ENCODE results near the gene POLR3B.
"Not testable (repeated sequence)": the region's sequence is repeated elsewhere in the genome, so short reads cannot be mapped to it uniquely, and the experiment has no call there.

The POLR3B gene

DNA sequence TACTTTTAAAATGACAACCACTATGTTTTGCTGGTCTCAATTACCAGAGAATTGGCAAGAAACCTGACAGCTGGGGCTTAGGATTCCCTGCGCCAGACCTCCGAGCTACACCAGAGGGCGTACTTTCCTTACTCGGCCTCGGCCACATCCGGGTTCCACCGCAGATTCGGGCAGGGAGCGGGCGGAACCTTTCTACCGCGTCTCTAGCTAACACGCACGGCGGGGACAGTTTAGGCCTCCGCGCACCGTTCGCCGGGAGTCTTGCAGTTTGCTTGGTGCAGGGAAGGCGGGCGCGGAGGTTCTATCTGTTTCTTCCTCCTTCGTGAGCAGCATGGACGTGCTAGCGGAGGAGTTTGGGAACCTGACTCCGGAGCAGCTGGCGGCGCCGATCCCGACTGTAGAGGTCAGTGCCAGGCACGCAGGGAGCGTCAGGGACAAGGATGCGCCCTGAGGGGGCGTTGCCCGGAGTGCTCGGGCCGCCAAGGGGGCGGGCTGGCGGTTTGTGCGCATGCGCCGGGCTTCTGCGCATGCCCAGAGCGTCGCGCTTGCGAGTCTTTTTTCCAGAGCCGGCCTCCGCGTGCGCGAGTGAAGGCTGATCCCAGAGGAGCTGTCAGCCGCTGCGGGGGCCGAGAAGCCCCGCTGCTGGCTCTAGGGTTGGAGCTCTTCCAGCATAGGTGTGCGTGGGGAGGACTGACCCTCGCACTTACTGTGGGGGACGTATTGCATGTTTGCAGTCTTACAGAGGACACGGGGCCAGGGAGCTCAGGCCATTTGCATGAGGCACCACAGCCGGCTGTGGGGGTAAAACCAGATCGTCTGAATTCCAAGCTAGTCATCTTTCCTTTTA is at the start of gene POLR3B:
Gene POLR3B (plus strand): TSS at position 200 of the 847 bp plus-strand sequence. CDS start 132 bp downstream, at position 332.
- DNase-seq (ENCODE audit: low read depth) = peak; percentile 92

GRCh38 chr12:106308121-106308520 is 49.4 kb upstream of the POLR3B start:
- no peak for DNase-seq (ENCODE audit: low read depth)

- DNase-seq (ENCODE audit: low read depth) = no peak
These were observed 48.9 kb upstream of the POLR3B start for GRCh38 chr12:106308611-106309010.

DNA sequence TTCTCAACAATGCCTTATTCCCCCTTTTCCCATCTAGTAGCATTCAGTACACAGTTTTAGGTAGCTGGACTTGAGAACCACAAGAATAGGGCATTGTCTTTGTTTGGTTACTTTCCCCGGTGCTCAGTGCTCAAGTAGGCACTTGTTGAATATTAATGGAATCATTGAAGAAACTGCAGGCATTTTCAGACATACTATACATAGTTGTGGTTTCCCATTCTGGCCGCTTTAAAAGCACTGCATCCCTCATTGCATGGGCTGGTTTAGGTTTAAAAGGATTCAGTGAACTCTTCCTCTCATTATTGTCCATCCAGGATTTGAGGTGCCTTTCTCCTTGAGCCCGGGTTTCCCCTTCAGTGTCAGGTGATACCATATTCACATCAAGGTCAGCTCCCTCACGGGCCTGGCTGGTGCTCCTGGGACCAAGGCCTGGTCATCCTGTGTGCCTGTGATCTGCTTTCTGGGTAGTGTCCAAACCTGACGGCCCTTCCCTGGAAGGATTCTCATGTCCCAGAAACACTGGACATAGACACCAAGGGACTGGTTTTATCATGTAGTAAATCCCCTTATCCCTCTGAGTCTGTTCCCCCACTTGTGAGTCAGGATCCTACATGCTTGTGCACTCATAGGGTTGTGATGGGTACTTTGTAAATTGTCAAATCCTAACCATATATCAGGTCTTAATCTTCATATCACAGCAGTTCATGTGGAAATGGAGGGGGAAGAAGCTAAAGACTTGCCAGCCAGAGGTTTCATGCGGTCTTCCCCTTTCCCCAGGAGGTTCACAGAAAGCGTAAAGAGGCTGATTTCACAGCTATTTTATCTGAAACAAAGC is 47.7 kb upstream of the POLR3B start:
- no peak for DNase-seq (ENCODE audit: low read depth)

DNA sequence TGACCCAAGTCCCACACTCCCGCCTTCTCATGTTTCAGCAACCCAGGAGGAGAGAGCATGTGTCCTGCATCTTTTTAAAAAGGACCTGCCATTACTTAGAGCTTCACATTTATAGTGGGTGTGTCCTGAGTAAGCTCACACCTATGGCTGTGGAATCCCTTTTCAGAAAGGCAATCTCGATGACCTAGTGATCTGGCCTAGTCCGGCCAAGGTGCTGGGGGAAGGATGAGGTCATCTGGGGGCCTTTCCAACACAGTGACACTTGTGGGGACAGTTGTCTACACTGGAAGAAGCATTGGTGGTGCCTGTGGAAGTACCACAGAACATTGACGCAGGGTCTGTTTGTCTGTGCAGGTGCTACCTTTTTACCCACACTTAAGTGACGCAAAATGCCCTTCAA is 46.9 kb upstream of the POLR3B start:
- no peak for DNase-seq (ENCODE audit: low read depth)

GRCh38 chr12:106311139-106311538 is 46.4 kb upstream of the POLR3B start:
- no peak for DNase-seq (ENCODE audit: low read depth)

DNA sequence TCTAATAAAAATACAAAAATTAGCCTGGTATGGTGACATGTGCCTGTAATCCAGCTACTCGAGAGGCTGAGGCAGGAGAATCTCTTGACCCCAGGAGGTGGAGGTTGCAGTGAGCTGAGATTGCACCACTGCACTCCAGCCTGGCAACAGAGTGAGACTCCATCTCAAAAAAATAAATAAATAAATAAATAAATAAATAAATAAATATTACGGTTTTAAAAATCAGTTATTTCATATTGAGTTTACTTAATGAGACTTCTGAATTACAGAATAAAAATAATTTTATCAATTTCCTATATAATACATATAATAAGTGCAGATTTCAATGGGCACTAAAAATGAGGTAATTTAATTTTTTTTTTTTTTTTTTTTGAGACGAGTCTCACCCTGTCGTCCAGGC is 44.1 kb upstream of the POLR3B start:
- DNase-seq (ENCODE audit: low read depth) = not testable (repeated sequence)

- no peak for DNase-seq (ENCODE audit: low read depth)
These were observed 42.0 kb upstream of the POLR3B start for GRCh38 chr12:106315523-106315922.

GRCh38 chr12:106317406-106318082 is 40.0 kb upstream of the POLR3B start:
- DNase-seq (ENCODE audit: low read depth) = no peak

GRCh38 chr12:106321139-106321850 is 36.3 kb upstream of the POLR3B start:
- no peak for DNase-seq (ENCODE audit: low read depth)

- no peak for DNase-seq (ENCODE audit: low read depth)
These were observed 34.0 kb upstream of the POLR3B start for GRCh38 chr12:106323537-106323936.

- no peak for DNase-seq (ENCODE audit: low read depth)
These were observed 30.2 kb upstream of the POLR3B start for GRCh38 chr12:106327309-106327869.

DNA sequence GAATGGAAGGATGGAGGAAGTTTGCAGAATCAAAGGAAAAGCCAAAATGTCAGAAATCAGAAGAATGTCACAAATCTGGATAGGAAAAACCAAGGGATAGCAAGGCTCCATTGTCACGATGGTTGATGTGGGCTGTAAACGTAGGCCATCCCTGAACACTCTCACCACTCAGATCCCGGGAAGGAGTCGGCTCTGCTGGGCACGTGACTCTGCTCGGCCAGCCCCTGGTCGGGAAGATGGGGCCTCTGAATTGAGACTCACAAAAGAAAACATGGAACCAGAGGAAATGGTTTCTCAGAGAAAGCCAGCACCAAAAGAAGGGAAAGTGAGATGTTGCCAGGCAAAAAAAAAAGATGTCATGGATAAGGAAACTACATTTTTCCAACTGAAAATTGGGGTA is 28.8 kb upstream of the POLR3B start:
- no peak for DNase-seq (ENCODE audit: low read depth)

DNA sequence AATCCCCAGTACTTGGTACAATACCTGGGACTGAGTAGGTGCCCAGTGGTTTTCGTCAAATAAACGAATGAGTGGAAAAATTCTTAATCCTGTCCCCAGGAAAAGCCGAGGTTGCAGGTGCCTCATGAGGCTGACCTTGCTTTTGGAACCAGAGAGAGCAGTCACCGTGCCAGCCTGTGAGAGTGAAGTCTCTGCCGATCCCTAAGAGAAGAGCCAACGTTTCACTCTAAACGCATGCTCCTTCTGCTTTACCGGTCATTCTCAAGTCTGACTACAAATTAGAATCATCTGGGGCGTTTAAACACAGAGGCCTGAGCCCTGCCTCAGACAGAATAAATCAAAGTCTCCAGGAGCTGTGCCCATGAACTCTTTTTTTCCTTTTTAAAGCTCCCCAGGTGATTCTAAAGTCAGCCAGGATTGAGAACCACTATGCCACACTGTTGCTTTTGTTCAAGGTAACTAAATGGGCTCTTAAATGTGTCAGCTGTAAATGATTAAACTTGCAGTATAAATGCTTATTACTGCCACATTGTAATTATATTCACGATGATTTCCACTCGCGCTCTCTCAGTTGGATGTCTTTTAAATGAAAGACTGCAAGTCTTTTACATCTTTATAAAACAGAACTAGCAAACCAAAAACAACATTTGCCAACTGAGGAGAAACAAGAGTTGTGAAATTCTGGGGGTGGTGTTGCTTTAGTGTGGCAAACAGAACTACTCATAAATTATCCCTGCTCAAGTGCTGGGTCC is 28.1 kb upstream of the POLR3B start:
- DNase-seq (ENCODE audit: low read depth) = no peak

DNA sequence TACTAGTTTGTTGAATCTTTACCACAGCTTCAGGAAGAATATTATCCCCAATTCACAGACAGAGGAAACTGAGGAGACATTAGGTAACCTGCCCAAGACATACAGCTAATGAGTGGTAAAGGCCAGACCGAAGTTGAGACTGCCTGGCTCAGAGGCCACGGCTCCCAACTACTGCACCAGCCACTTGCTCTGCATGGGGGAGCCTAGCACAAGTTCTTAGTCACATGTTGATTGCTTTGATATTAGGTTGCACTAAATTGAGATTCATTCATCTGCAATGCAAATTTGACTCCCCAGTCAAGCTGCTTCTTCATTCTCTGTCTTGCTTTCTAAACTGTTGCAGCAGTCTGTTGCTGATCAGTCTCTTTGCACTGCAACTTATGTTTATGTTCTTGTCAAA is 25.9 kb upstream of the POLR3B start:
- no peak for DNase-seq (ENCODE audit: low read depth)

- no peak for DNase-seq (ENCODE audit: low read depth)
These were observed 25.0 kb upstream of the POLR3B start for GRCh38 chr12:106332536-106332935.

- no peak for DNase-seq (ENCODE audit: low read depth)
These were observed 24.5 kb upstream of the POLR3B start for GRCh38 chr12:106333010-106333409.

- DNase-seq (ENCODE audit: low read depth) = no peak
These were observed 23.8 kb upstream of the POLR3B start for GRCh38 chr12:106333756-106334155.

DNA sequence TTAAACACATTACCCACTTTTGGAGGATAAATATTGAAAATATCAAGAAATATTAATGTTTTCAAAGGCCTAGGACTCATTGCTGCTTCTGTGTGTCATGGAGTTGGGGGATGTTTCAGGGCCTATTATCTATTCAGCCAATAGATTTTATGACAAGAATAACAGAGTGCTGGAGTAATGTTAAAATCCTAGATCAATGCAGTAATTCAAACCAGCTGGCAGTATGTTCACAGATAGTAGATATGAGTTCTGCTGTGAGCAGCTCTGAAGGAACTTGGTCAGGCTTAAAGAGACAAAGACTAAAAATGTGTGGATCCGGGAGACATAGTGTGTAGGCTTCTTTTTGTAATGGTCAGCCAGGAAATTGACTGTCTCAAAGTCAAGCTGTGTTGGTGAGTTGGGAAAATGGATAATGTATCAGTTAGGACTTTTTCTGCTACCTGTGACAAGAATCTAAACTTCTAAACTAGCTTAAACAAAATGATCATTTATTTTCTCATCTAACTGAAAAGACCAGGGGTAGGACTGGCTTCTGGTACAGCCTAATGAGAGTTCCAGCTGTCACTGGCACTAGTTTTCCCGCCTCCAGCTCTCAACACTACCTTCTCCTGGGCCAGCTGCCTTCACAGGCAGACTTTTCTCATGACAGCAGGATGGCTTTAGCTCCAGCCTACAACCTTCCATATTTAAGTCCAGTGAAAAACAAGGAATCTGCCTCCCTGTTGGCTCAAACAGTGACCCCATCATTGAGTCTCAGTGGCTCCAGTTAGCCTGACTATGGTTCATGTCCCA is 16.3 kb upstream of the POLR3B start:
- DNase-seq (ENCODE audit: low read depth) = no peak

Data from stromal cell of bone marrow (primary cell).